ENCODE results near the gene KDM5B.
A peak's percentile ranks its signal among the peaks of the same experiment; 100 is the strongest.

KDM5B gene

DNA sequence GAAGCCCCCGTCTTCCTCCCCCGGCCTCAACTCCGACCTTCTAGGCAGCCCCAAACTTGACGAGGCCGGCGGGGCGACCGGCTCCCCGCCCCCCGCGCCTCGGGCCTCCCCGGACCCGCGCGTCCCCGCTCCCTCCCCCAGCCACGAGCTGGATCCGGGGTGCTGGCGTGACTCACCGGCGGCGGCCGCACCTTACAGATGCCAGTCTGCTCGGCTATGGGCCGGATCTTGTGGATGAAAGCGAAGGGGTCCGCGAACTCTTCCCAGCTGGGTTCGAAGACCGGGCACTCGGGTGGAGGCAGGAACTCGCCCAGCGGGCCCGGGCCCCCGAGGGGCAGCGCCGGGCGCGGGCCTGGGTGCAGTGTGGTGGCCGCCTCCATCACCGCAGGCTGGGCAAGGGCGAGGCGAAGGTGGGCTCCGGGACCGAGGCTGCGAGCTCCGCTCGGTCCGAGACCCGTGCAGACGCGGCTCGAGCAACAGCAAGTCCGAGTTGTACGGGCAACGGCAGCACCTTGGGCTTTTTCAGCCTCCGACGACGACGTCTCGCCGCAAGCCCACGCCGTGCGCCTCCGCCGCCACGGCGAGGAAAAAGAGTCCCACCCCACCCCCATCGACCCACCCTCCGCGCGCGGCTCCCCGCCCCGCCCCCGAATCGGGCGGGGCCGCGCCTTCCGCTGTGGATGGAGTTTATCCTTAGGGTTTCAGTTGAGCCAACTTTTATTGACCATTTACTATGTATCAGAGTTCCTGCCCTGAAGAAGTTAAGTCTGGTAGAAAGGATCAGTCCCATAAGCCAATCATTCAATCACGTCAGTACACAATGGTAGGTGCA is at the start of gene KDM5B:
KDM5B (minus strand) TSS at position 496 of the 832 bp plus-strand sequence; CDS start at position 380, 116 bp downstream.
- no peaks in the 10 kb centered on the region for H3K9me3 ChIP-seq (ENCODE audit: control insufficient read depth, low read depth, low read length)
- no peak within 1 kb of the TSS for H3K27ac ChIP-seq (ENCODE audit: low read length)
- H3K4me1 ChIP-seq (ENCODE audit: control insufficient read depth, low read depth, low read length): peaks cover 52% of the 10 kb centered on the region
- no peaks in the 10 kb centered on the region for H3K36me3 ChIP-seq (ENCODE audit: control insufficient read depth, low read depth, low read length)
- H3K9ac ChIP-seq (ENCODE audit: low read length): peak within 1 kb of the TSS; percentile 82
- peak within 1 kb of the TSS; percentile 91 for H3K4me3 ChIP-seq (ENCODE audit: low read length)
- peaks cover 32% of the 10 kb centered on the region for H3K27me3 ChIP-seq (ENCODE audit: control insufficient read depth, insufficient read depth, low read length)

GRCh38 chr1:202857136-202857610 is 49.0 kb upstream of the KDM5B start:
- Histone ChIP-seq H3K27ac (ENCODE audit: low read length) (no peak overlapping the region), H3K4me3 (ENCODE audit: low read length) (no peak overlapping the region), H3K4me1 (ENCODE audit: control insufficient read depth, low read depth, low read length) (no peaks in the 10 kb centered on the region), H3K36me3 (ENCODE audit: control insufficient read depth, low read depth, low read length) (peaks cover 39% of the 10 kb centered on the region), H3K9me3 (ENCODE audit: control insufficient read depth, low read depth, low read length) (no peaks in the 10 kb centered on the region), H3K27me3 (ENCODE audit: control insufficient read depth, insufficient read depth, low read length) (no peaks in the 10 kb centered on the region), H3K9ac (ENCODE audit: low read length) (no peak overlapping the region)

DNA sequence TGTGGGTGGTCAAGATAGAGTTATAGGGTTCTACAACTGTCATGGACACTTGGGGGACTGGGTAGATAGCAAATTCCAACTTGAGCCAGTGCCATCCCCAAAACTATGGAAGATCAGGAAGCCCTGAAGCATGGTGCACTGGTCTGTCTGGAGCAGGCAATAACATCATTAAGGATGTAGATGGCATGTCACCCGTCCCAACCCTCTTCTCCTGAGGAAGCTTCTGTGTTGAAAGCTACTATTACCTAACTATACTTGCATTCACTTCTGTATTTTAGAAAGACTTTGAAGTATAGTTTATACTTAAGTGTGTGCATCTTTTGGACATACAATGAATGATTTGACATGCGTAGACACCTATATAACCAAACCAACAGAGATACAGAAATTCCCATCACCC is 47.8 kb upstream of the KDM5B start:
- H3K4me3 ChIP-seq (ENCODE audit: low read length): no peak overlapping the region
- H3K36me3 ChIP-seq (ENCODE audit: control insufficient read depth, low read depth, low read length): peaks cover 41% of the 10 kb centered on the region
- H3K9ac ChIP-seq (ENCODE audit: low read length): no peak overlapping the region
- H3K27me3 ChIP-seq (ENCODE audit: control insufficient read depth, insufficient read depth, low read length): no peaks in the 10 kb centered on the region
- H3K9me3 ChIP-seq (ENCODE audit: control insufficient read depth, low read depth, low read length): no peaks in the 10 kb centered on the region
- no peaks in the 10 kb centered on the region for H3K4me1 ChIP-seq (ENCODE audit: control insufficient read depth, low read depth, low read length)
- no peak overlapping the region for H3K27ac ChIP-seq (ENCODE audit: low read length)

GRCh38 chr1:202854787-202855186 is 46.6 kb upstream of the KDM5B start:
- Histone ChIP-seq H3K4me3 (ENCODE audit: low read length) (no peak overlapping the region), H3K9me3 (ENCODE audit: control insufficient read depth, low read depth, low read length) (no peaks in the 10 kb centered on the region), H3K4me1 (ENCODE audit: control insufficient read depth, low read depth, low read length) (no peaks in the 10 kb centered on the region), H3K27me3 (ENCODE audit: control insufficient read depth, insufficient read depth, low read length) (no peaks in the 10 kb centered on the region), H3K27ac (ENCODE audit: low read length) (no peak overlapping the region), H3K36me3 (ENCODE audit: control insufficient read depth, low read depth, low read length) (peaks cover 45% of the 10 kb centered on the region), H3K9ac (ENCODE audit: low read length) (no peak overlapping the region)

DNA sequence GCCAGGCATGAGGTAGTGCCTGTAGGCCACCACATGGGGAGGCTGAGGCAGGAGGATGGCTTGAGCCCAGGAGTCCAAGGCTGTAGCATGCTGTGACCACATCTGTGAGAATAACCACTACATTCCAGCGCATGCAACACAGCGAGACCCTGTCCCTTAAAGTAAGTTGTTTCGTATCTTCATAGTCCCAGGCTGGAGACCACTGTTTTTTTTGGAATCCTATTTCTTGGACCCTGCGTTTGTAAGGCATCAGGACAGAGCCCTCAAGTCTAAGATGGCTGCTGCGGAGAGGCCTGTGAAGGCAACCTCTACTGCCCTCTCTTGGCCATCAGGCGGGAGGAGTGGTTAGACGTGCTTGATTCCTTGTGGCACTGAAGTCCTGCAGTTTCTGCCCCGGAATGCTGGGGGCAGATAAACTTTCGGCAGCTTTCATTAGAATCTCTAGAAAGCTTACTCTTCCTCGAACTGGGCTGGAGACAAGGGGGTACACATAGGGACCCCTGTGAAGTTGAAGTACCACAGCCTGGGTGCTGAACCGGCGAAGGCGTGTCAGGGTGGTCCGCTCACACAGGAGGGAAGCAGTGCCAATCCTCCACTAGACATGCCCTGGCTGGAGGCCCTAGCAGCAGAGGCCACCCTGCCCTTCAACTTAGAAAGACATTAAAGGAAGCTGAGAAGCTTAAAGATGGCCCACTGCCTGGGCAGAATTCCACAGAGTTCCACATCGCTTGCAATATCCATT is 44.1 kb upstream of the KDM5B start:
- H3K27me3 ChIP-seq (ENCODE audit: control insufficient read depth, insufficient read depth, low read length): no peaks in the 10 kb centered on the region
- H3K36me3 ChIP-seq (ENCODE audit: control insufficient read depth, low read depth, low read length): peaks cover 36% of the 10 kb centered on the region
- no peaks in the 10 kb centered on the region for H3K4me1 ChIP-seq (ENCODE audit: control insufficient read depth, low read depth, low read length)
- no peaks in the 10 kb centered on the region for H3K9me3 ChIP-seq (ENCODE audit: control insufficient read depth, low read depth, low read length)
- H3K27ac ChIP-seq (ENCODE audit: low read length): no peak overlapping the region
- no peak overlapping the region for H3K9ac ChIP-seq (ENCODE audit: low read length)
- no peak overlapping the region for H3K4me3 ChIP-seq (ENCODE audit: low read length)

- H3K27ac ChIP-seq (ENCODE audit: low read length): no peak overlapping the region
- no peaks in the 10 kb centered on the region for H3K4me1 ChIP-seq (ENCODE audit: control insufficient read depth, low read depth, low read length)
- H3K36me3 ChIP-seq (ENCODE audit: control insufficient read depth, low read depth, low read length): peaks cover 22% of the 10 kb centered on the region
- no peak overlapping the region for H3K4me3 ChIP-seq (ENCODE audit: low read length)
- no peak overlapping the region for H3K9ac ChIP-seq (ENCODE audit: low read length)
- H3K27me3 ChIP-seq (ENCODE audit: control insufficient read depth, insufficient read depth, low read length): no peaks in the 10 kb centered on the region
- H3K9me3 ChIP-seq (ENCODE audit: control insufficient read depth, low read depth, low read length): no peaks in the 10 kb centered on the region
These were observed 42.6 kb upstream of the KDM5B start for GRCh38 chr1:202850593-202851362.

- Histone ChIP-seq H3K4me1 (ENCODE audit: control insufficient read depth, low read depth, low read length) (no peaks in the 10 kb centered on the region), H3K9ac (ENCODE audit: low read length) (no peak overlapping the region)
These were observed 39.9 kb upstream of the KDM5B start for GRCh38 chr1:202848191-202848542.

GRCh38 chr1:202844935-202845334 is 36.7 kb upstream of the KDM5B start:
- Histone ChIP-seq H3K9me3 (ENCODE audit: control insufficient read depth, low read depth, low read length) (no peaks in the 10 kb centered on the region), H3K9ac (ENCODE audit: low read length) (no peak overlapping the region), H3K36me3 (ENCODE audit: control insufficient read depth, low read depth, low read length) (no peaks in the 10 kb centered on the region), H3K27me3 (ENCODE audit: control insufficient read depth, insufficient read depth, low read length) (no peaks in the 10 kb centered on the region), H3K27ac (ENCODE audit: low read length) (no peak overlapping the region), H3K4me3 (ENCODE audit: low read length) (no peak overlapping the region), H3K4me1 (ENCODE audit: control insufficient read depth, low read depth, low read length) (no peaks in the 10 kb centered on the region)

More at GRCh38 chr1:202848191-202848542, 39.9 kb upstream of the KDM5B start:
- Histone ChIP-seq H3K27me3 (ENCODE audit: control insufficient read depth, insufficient read depth, low read length) (no peaks in the 10 kb centered on the region), H3K9me3 (ENCODE audit: control insufficient read depth, low read depth, low read length) (no peaks in the 10 kb centered on the region), H3K4me3 (ENCODE audit: low read length) (no peak overlapping the region), H3K27ac (ENCODE audit: low read length) (no peak overlapping the region), H3K36me3 (ENCODE audit: control insufficient read depth, low read depth, low read length) (peaks cover 11% of the 10 kb centered on the region)

- H3K4me1 ChIP-seq (ENCODE audit: control insufficient read depth, low read depth, low read length): no peaks in the 10 kb centered on the region
- no peak overlapping the region for H3K4me3 ChIP-seq (ENCODE audit: low read length)
- H3K36me3 ChIP-seq (ENCODE audit: control insufficient read depth, low read depth, low read length): no peaks in the 10 kb centered on the region
- no peaks in the 10 kb centered on the region for H3K9me3 ChIP-seq (ENCODE audit: control insufficient read depth, low read depth, low read length)
- H3K9ac ChIP-seq (ENCODE audit: low read length): no peak overlapping the region
- no peak overlapping the region for H3K27ac ChIP-seq (ENCODE audit: low read length)
- H3K27me3 ChIP-seq (ENCODE audit: control insufficient read depth, insufficient read depth, low read length): no peaks in the 10 kb centered on the region
These were observed 36.0 kb upstream of the KDM5B start for GRCh38 chr1:202844259-202844658.

GRCh38 chr1:202843081-202843480 is 34.9 kb upstream of the KDM5B start:
- no peaks in the 10 kb centered on the region for H3K9me3 ChIP-seq (ENCODE audit: control insufficient read depth, low read depth, low read length)
- H3K27ac ChIP-seq (ENCODE audit: low read length): no peak overlapping the region
- H3K4me3 ChIP-seq (ENCODE audit: low read length): no peak overlapping the region
- H3K36me3 ChIP-seq (ENCODE audit: control insufficient read depth, low read depth, low read length): no peaks in the 10 kb centered on the region
- no peaks in the 10 kb centered on the region for H3K27me3 ChIP-seq (ENCODE audit: control insufficient read depth, insufficient read depth, low read length)
- H3K9ac ChIP-seq (ENCODE audit: low read length): no peak overlapping the region
- no peaks in the 10 kb centered on the region for H3K4me1 ChIP-seq (ENCODE audit: control insufficient read depth, low read depth, low read length)

DNA sequence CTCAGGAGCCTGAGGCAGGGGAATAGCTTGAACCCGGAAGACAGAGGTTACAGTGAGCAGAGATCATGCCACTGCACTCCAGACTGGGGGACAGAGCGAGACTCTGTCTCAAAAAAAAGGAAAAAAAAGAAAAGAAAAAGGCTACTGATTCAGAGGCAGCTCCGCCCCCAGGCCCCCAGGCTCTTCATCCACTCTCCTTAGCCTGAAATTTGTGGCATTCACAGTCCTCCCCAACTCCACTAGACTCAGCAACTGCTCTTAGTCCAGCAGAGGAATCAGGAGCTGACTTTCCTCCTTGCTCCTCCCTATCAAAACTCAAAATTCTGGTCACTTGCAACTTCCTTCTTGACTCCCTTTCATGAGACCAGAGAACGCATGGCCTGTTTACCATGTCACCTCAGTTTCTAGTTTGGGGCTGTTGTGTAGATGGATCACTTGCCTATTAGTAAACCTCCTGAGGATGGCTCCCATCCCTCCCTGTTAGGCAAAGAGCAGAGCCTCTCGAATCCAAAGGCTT is 29.6 kb upstream of the KDM5B start:
- Histone ChIP-seq H3K4me3 (ENCODE audit: low read length) (no peak overlapping the region), H3K27ac (ENCODE audit: low read length) (no peak overlapping the region), H3K9me3 (ENCODE audit: control insufficient read depth, low read depth, low read length) (no peaks in the 10 kb centered on the region), H3K36me3 (ENCODE audit: control insufficient read depth, low read depth, low read length) (no peaks in the 10 kb centered on the region), H3K27me3 (ENCODE audit: control insufficient read depth, insufficient read depth, low read length) (no peaks in the 10 kb centered on the region), H3K4me1 (ENCODE audit: control insufficient read depth, low read depth, low read length) (peaks cover 10% of the 10 kb centered on the region), H3K9ac (ENCODE audit: low read length) (no peak overlapping the region)

All from iPS-18a (cell line).